Thoracic aorta (tissue), 2 donors: Measurements from ENCODE around the gene MTF1. TPM values are rescaled to one million over a fixed set of nuclear protein-coding genes. Genes with fewer than 3 reads are reported as not detected.
A peak's percentile ranks its signal among the peaks of the same experiment; 100 is the strongest.

ENCODE experiments used
- ATAC-seq: fragments of 150-250 bp; one replicate; pipeline ENCODE4 v1.8.0; 2017; ENCODE audit warnings: low read depth; ENCODE audit not compliant: insufficient number of reproducible peaks, low FRiP score
- DNase-seq: peaks from one replicate; pipeline ENCODE4 v3.0.0-alpha.2; 2020; ENCODE audit warnings: low spot score
- H3K27ac ChIP-seq, 2 donors: fragments of 200-600 bp; sonication (generic); 1 replicate in 1 of 2; 2 replicates in 1 of 2; pipeline ENCODE4 v1.5.1; 2016; ENCODE audit warnings: mild to moderate bottlenecking in 2 of 2, moderate library complexity in 2 of 2
- H3K27me3 ChIP-seq: fragments of 200-600 bp; sonication (generic); replicated peaks from 2 replicates; pipeline ENCODE4 v1.6.0; 2016; ENCODE audit warnings: mild to moderate bottlenecking; ENCODE audit not compliant: insufficient read depth
- H3K36me3 ChIP-seq: fragments of 200-600 bp; sonication (generic); one replicate; pipeline ENCODE4 v1.5.1; 2016
- H3K4me1 ChIP-seq, 2 donors: fragments of 200-600 bp; sonication (generic); 1 replicate in 1 of 2; 2 replicates in 1 of 2; pipeline versions ENCODE4 v1.5.1 to v1.6.0; 2016; ENCODE audit warnings: low read depth in 2 of 2, mild to moderate bottlenecking in 1 of 2; ENCODE audit not compliant: control insufficient read depth in 1 of 2
- H3K4me3 ChIP-seq: fragments of 200-600 bp; sonication (generic); 2 replicates; pipeline ENCODE4 v1.5.1; 2016; ENCODE audit warnings: mild to moderate bottlenecking
- H3K9me3 ChIP-seq: fragments of 200-600 bp; sonication (generic); 2 replicates; pipeline ENCODE4 v1.5.1; 2016
- total RNA-seq, 2 donors: library from RNA; depleted of rRNA; stranded (reverse); fragments of >200 nt; gene quantifications; one replicate each; pipeline versions ENCODE4 v1.1.0 to v1.2.3, GENCODE V29; 2016
- TF ChIP-seq, protein P1 (sequence below): fragments of 200-600 bp; sonication (generic); IDR thresholded peaks from one replicate; pipeline ENCODE4 v1.5.1; 2019; ENCODE audit warnings: antibody characterized with exemption

Gene MTF1
- total RNA-seq, 2 donors from 2014 or later, result 4.5 to 9.3 TPM

- TF ChIP-seq, protein P1, sequence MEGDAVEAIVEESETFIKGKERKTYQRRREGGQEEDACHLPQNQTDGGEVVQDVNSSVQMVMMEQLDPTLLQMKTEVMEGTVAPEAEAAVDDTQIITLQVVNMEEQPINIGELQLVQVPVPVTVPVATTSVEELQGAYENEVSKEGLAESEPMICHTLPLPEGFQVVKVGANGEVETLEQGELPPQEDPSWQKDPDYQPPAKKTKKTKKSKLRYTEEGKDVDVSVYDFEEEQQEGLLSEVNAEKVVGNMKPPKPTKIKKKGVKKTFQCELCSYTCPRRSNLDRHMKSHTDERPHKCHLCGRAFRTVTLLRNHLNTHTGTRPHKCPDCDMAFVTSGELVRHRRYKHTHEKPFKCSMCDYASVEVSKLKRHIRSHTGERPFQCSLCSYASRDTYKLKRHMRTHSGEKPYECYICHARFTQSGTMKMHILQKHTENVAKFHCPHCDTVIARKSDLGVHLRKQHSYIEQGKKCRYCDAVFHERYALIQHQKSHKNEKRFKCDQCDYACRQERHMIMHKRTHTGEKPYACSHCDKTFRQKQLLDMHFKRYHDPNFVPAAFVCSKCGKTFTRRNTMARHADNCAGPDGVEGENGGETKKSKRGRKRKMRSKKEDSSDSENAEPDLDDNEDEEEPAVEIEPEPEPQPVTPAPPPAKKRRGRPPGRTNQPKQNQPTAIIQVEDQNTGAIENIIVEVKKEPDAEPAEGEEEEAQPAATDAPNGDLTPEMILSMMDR, result no peak
- ATAC-seq (no peak), DNase-seq (no peak)
- peak overlapping the region; percentile 84 to 91 for H3K27ac ChIP-seq
- H3K9me3 ChIP-seq, result no peaks in the 10 kb centered on the region
- peaks cover 36% of the 10 kb centered on the region for H3K36me3 ChIP-seq
- no peaks in the 10 kb centered on the region for H3K27me3 ChIP-seq
- peak overlapping the region; percentile 91 for H3K4me3 ChIP-seq
- peaks cover 12 to 30% of the 10 kb centered on the region in 2 donors for H3K4me1 ChIP-seq
Measured at GRCh38 chr1:37807220-37807554, 52.2 kb downstream of the MTF1 start.

GRCh38 chr1:37802439-37802838 lies 57.0 kb downstream of the MTF1 start:
- no peak overlapping the region for H3K4me3 ChIP-seq
- TF ChIP-seq, protein P1, result no peak
- no peak overlapping the region for H3K27ac ChIP-seq
- ATAC-seq (no peak), DNase-seq (no peak)
- H3K4me1 ChIP-seq, result peaks cover 8 to 17% of the 10 kb centered on the region in 2 donors
- no peaks in the 10 kb centered on the region for H3K27me3 ChIP-seq
- H3K9me3 ChIP-seq, result no peaks in the 10 kb centered on the region
- peaks cover 45% of the 10 kb centered on the region for H3K36me3 ChIP-seq

DNA sequence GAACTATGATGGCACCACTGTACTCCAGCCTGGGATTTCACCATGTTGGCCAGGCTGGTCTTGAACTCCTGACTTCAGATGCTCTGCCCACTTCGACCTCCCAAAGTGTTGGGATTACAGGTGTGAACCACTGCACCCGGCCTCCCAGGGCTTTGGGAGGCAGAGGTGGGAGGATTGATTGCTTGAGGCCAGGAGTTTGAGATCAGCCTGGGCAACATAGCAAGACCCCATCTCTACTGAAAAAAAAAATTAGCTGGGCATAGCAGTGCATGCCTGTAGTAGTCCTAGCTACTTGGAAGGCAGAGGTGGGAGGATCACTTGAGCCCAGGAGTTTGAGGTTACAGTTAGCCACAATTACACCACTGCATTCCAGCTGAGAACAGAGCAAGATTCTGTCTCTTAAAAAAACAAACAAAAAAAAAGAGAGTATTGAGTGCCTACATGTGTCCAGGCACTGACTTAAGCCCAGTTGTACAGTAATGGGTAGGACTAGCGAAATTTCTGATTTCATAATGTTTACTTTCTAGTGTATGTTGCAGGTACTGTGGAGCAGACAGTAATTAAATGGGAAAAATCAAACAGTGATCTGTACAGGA lies 61.5 kb downstream of the MTF1 start:
- H3K27ac ChIP-seq, result no peak overlapping the region
- no peaks in the 10 kb centered on the region for H3K9me3 ChIP-seq
- DNase-seq (no peak), ATAC-seq (no peak)
- no peak overlapping the region for H3K4me3 ChIP-seq
- TF ChIP-seq, protein P1, result no peak
- peaks cover 8 to 16% of the 10 kb centered on the region in 2 donors for H3K4me1 ChIP-seq
- peaks cover 13% of the 10 kb centered on the region for H3K36me3 ChIP-seq
- no peaks in the 10 kb centered on the region for H3K27me3 ChIP-seq

- no peak for DNase-seq
- no peak for ATAC-seq
Measured at GRCh38 chr1:37795340-37796125, 63.9 kb downstream of the MTF1 start.

More at GRCh38 chr1:37795340-37796125, 63.9 kb downstream of the MTF1 start:
- no peak overlapping the region for H3K27ac ChIP-seq
- H3K4me1 ChIP-seq, result peaks cover 8 to 16% of the 10 kb centered on the region in 2 donors
- H3K4me3 ChIP-seq, result peak overlapping the region; percentile 78
- TF ChIP-seq, protein P1, result no peak
- no peaks in the 10 kb centered on the region for H3K27me3 ChIP-seq
- peaks cover 2% of the 10 kb centered on the region for H3K36me3 ChIP-seq
- H3K9me3 ChIP-seq, result no peaks in the 10 kb centered on the region
